ENCODE measurements around the gene ANKS1A.

ANKS1A gene

GRCh38 chr6:35071347-35071994, 182.4 kb downstream of the ANKS1A start:
- H3K4me3 ChIP-seq (ENCODE audit: low read depth, low read length) = no peak overlapping the region
- TF ChIP-seq CTCF (IDR thresholded peaks at IDR 0.05; ENCODE audit: low read depth, low read length) = no peak

- H3K4me3 ChIP-seq (ENCODE audit: low read depth, low read length) = no peak overlapping the region
- TF ChIP-seq CTCF (IDR thresholded peaks at IDR 0.05; ENCODE audit: low read depth, low read length) = no peak
Observed at GRCh38 chr6:35072051-35072697, 183.1 kb downstream of the ANKS1A start.

- no peak overlapping the region for H3K4me3 ChIP-seq (ENCODE audit: low read depth, low read length)
- no peak for TF ChIP-seq CTCF (IDR thresholded peaks at IDR 0.05; ENCODE audit: low read depth, low read length)
Observed at GRCh38 chr6:35072698-35073055, 183.6 kb downstream of the ANKS1A start.

- TF ChIP-seq CTCF (IDR thresholded peaks at IDR 0.05; ENCODE audit: low read depth, low read length) = no peak
Observed at GRCh38 chr6:35073211-35073610, 184.2 kb downstream of the ANKS1A start.

GRCh38 chr6:35073766-35074471, 184.9 kb downstream of the ANKS1A start:
- no peak for TF ChIP-seq CTCF (IDR thresholded peaks at IDR 0.05; ENCODE audit: low read depth, low read length)
- no peak overlapping the region for H3K4me3 ChIP-seq (ENCODE audit: low read depth, low read length)

More at GRCh38 chr6:35073211-35073610, 184.2 kb downstream of the ANKS1A start:
- H3K4me3 ChIP-seq (ENCODE audit: low read depth, low read length) = no peak overlapping the region

- no peak for TF ChIP-seq CTCF (IDR thresholded peaks at IDR 0.05; ENCODE audit: low read depth, low read length)
- H3K4me3 ChIP-seq (ENCODE audit: low read depth, low read length) = no peak overlapping the region
Observed at GRCh38 chr6:35076997-35077712, 188.1 kb downstream of the ANKS1A start.
